GM18870 (cell line): ENCODE results near the gene MN1.
"Not testable (repeated sequence)": the region's sequence is repeated elsewhere in the genome, so short reads cannot be mapped to it uniquely, and the experiment has no call there.

Source experiments
- ATAC-seq: cut with Tn5 transposase; IDR thresholded peaks from one replicate; pipeline ENCODE4 v1.9.1; 2021; ENCODE audit warnings: moderate library complexity; ENCODE audit not compliant: unreplicated experiment

The MN1 gene

GRCh38 chr22:27746918-27747317 is 54.6 kb downstream of the MN1 start:
- ATAC-seq = no peak

- no peak for ATAC-seq
Measured at GRCh38 chr22:27745809-27746208, 55.7 kb downstream of the MN1 start.

GRCh38 chr22:27745154-27745553 is 56.4 kb downstream of the MN1 start:
- ATAC-seq = no peak

DNA sequence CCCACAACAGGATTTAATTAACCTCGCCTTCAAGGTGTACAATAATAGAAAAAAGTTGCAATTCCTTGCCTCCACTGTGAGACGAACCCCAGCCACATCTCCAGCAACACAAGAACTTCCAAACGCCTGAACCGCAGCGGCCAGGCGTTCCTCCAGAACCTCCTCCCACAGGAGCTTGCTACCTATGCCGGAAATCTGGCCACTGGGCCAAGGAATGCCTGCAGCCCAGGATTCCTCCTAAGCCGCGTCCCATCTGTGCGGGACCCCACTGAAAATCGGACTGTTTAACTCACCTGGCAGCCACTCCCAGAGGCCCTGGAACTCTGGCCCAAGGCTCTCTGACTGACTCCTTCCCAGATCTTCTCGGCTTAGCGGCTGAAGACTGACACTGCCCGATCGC is 57.5 kb downstream of the MN1 start:
- not testable (repeated sequence) for ATAC-seq

GRCh38 chr22:27740202-27740748 is 61.3 kb downstream of the MN1 start:
- no peak for ATAC-seq

DNA sequence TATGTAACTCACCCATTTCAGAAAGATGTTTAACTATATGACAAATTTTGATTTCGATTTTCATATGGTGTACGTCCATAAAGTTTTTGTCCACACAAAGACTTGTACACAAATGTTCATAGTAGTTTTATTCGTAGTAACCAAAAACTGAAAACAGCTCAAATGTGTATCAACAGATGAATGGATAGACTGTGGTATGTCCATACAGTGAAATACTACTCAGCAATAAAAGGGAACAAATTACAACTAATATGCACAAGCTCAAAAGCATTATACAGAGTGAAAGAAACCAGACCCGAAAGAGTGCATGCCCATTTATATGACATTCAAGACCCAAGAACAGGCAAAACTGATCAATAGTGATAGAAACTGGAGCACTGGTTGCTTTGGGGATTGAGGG is 64.0 kb downstream of the MN1 start:
- no peak for ATAC-seq

DNA sequence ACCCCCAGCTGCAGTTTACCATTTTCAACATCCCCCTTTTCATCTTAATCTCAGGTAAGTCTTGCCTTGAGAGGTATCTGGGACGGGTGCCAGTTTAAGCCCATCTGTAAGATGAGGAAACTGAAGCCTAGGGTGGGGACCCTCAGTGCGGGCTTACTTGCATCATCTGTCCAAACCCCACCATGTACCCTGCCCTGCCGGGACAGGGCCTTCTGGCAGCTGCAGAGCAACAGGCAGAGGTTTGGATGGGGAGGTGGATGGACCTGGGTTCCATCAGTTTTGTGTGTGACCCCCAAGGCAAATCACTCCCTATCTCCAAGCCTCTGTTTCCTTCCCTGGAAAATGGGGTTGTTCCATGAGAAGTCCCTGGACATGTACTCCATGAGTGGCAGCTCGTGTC is 67.5 kb downstream of the MN1 start:
- ATAC-seq = no peak

- no peak for ATAC-seq
Measured at GRCh38 chr22:27732841-27733240, 68.7 kb downstream of the MN1 start.

GRCh38 chr22:27732391-27732790 is 69.2 kb downstream of the MN1 start:
- no peak for ATAC-seq

DNA sequence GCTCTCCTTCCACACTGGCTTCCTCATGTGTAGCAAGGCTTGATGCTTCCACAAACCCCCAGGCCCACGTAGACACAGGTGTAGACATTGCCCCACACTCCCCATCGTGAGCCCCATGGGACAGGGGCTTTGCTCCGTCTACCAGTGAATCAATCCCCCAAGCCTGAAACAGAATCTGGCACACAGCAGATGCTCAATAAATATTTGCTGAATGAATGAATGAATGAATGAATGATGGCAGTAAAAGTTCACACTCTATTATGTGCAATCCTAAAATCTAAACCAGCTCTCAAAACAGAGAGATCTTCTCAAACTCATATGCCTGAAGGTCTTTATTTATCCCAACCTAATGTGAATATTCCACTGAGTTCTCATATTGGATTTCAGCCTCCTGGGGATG is 69.9 kb downstream of the MN1 start:
- ATAC-seq = no peak

DNA sequence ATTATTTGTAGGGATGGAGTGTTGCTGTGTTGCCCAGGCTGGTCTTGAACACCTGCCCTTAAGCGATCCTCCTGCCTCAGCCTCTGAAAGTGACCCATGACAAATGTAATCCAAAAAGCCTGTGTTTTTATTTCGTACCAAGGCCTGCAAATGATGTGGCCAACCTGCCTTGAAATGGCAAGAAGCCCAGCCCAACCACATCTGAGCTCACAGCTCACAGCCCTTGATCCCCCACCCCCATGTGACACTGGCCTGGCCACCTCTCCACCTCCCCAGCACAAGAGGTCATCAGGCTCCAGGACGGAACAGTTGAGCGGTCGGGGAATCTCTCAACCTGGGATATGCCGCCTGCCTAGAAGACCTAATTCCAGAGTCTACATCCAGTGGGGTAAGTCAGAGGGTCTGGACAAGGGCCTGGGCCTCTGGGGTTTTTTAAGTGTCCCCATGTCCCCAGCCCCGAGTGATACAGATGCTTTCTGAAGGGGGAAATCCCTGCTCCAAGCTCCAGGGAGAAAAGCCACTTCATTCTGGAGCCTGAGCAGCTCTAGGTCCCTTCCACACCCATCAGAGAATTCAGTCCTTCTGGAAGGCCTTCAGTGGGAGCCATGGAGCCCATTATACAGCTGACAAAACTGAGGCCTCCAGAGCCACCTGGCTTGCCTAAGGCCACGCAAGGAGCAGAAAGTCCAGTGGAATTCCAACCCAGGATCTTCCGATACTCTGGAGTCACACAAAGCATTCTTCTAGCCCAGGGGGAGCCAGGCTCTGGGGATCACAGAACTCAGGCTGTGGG is 70.7 kb downstream of the MN1 start:
- ATAC-seq = no peak

GRCh38 chr22:27729246-27729645 is 72.3 kb downstream of the MN1 start:
- ATAC-seq = no peak

DNA sequence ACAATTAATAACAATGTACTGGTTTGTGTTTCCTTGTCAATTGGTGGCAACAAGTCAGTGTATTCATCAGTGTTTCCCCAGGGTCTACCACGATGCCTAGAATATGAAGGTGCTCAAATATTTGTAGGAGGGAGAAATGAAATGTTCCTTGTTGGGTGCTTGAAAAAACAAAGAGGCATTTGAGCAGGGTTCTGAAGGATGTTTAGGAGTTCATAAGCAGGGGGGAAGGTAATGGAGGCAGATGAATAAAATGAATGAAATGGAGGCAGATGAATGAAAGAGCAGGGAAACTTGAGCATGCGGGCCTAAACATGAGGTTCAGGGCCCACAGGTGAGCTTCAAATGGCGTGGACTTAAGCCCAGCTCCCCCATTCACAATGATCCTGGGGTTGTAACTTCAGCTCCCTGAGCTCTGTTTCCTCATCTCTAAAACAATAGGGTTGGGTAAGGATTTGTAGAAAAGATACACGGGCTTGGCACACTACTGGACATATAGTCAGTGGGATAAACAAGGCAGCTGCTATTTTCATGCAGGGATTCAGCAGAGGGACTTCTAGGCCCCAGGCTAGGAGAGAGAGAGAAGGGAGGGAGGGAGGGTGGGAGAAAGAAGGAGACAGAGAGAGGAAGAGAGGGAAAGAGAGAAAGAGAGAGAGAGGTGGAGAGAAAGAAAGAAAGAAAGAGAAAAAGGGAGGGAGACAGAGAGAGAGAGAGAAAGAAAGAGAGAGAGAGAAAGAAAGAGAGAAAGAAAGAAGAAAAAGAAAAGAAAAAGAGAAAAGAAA is 73.7 kb downstream of the MN1 start:
- no peak for ATAC-seq

GRCh38 chr22:27726686-27727449 is 74.7 kb downstream of the MN1 start:
- no peak for ATAC-seq

GRCh38 chr22:27726331-27726685 is 75.2 kb downstream of the MN1 start:
- ATAC-seq = no peak

- no peak for ATAC-seq
Measured at GRCh38 chr22:27725661-27726060, 75.9 kb downstream of the MN1 start.

- no peak for ATAC-seq
Measured at GRCh38 chr22:27724709-27725108, 76.8 kb downstream of the MN1 start.

GRCh38 chr22:27724157-27724556 is 77.4 kb downstream of the MN1 start:
- no peak for ATAC-seq

DNA sequence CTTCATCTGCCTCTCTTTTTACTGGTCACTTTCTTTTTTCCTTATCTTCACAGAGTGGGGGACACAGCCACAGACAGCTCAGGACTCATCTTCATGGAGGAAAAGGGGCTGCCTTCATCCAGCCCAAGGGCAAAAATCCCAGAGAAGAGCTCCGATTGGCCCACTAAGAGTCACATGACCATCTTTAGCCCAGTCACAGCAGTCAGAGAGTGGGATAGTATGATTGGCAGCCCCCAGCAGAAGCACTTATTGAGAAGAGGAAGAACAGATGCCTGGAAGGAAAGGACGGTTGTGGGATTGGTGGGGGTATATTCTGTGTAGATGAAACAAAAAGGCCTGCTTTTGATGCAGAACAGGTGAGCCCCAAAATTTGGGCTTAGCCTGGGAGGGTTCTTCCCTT is 77.8 kb downstream of the MN1 start:
- no peak for ATAC-seq

DNA sequence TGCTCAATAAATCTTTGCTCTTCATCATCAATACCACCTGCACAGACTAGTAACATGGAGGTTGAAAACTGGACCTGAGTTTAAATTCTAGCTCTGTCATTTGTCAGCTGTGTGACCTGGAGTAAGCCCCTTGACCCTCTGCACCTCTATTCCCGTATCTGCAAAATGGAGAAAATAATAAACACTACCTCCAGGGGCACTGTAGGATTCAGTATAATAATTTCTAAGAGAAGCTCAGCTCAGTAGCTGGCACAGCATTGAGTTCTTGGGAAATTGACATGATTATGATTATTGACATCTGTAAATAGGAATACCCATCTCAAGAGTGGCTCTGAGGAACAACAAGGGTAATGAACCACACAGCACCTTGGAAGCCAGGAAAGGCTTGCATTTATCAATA is 78.4 kb downstream of the MN1 start:
- no peak for ATAC-seq

GRCh38 chr22:27720860-27721259 is 80.7 kb downstream of the MN1 start:
- no peak for ATAC-seq
